ENCODE results near the gene FBXL15. TPM values are rescaled to one million over a fixed set of nuclear protein-coding genes. Genes with fewer than 3 reads are reported as not detected.

Gene FBXL15
- total and polyA plus RNA-seq, 2 donors (not counting 1 experiment from before 2014, with no cell fraction given), result 2.8 to 7.3 TPM

GRCh38 chr10:102455893-102456471 is 35.3 kb downstream of the FBXL15 start:
- no peaks in the 10 kb centered on the region for H3K9me3 ChIP-seq (ENCODE audit: control insufficient read depth, insufficient read depth, low read depth, low read length)
- H3K79me2 ChIP-seq (ENCODE audit: control insufficient read depth, insufficient read depth, low read length), result no peaks in the 10 kb centered on the region
- H2AFZ ChIP-seq (ENCODE audit: low read length), result peak overlapping the region; percentile 19
- no peak overlapping the region for H3K4me2 ChIP-seq (ENCODE audit: extremely low read depth, insufficient read depth, low read length)
- H3K9ac ChIP-seq (ENCODE audit: insufficient read depth, low read length), result no peak overlapping the region
- no peaks in the 10 kb centered on the region for H3K36me3 ChIP-seq (ENCODE audit: control insufficient read depth, insufficient read depth, low read length)
- H3K27ac ChIP-seq (ENCODE audit: insufficient read depth, low read length), result peak overlapping the region; percentile 48
- peak; percentile 83 to 93 for DNase-seq (ENCODE audit: low read depth in 2 of 2)
- H3K4me3 ChIP-seq (replicated peaks in 1 of 4; ENCODE audit: control extremely low read depth in 1 of 4, insufficient read depth in 1 of 4, low read depth in 3 of 4, low read length in 4 of 4), result no peak overlapping the region
- TF ChIP-seq, protein P1, sequence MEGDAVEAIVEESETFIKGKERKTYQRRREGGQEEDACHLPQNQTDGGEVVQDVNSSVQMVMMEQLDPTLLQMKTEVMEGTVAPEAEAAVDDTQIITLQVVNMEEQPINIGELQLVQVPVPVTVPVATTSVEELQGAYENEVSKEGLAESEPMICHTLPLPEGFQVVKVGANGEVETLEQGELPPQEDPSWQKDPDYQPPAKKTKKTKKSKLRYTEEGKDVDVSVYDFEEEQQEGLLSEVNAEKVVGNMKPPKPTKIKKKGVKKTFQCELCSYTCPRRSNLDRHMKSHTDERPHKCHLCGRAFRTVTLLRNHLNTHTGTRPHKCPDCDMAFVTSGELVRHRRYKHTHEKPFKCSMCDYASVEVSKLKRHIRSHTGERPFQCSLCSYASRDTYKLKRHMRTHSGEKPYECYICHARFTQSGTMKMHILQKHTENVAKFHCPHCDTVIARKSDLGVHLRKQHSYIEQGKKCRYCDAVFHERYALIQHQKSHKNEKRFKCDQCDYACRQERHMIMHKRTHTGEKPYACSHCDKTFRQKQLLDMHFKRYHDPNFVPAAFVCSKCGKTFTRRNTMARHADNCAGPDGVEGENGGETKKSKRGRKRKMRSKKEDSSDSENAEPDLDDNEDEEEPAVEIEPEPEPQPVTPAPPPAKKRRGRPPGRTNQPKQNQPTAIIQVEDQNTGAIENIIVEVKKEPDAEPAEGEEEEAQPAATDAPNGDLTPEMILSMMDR (conservative IDR thresholded peaks at IDR 0.05 in 1 of 2, IDR thresholded peaks at IDR 0.05 in 1 of 2; ENCODE audit: low read depth in 1 of 2, low read length in 2 of 2), result no peak
- no peak for TF ChIP-seq EZH2 (IDR thresholded peaks at IDR 0.05; ENCODE audit: low read length, missing control alignments)
- H4K20me1 ChIP-seq (ENCODE audit: control insufficient read depth, extremely low read depth, insufficient read depth, low read length), result no peaks in the 10 kb centered on the region
- H3K27me3 ChIP-seq (ENCODE audit: control insufficient read depth, insufficient read depth, low read length), result no peaks in the 10 kb centered on the region
- peaks cover 17% of the 10 kb centered on the region for H3K4me1 ChIP-seq (ENCODE audit: control insufficient read depth, extremely low read depth, insufficient read depth, low read length)

DNA sequence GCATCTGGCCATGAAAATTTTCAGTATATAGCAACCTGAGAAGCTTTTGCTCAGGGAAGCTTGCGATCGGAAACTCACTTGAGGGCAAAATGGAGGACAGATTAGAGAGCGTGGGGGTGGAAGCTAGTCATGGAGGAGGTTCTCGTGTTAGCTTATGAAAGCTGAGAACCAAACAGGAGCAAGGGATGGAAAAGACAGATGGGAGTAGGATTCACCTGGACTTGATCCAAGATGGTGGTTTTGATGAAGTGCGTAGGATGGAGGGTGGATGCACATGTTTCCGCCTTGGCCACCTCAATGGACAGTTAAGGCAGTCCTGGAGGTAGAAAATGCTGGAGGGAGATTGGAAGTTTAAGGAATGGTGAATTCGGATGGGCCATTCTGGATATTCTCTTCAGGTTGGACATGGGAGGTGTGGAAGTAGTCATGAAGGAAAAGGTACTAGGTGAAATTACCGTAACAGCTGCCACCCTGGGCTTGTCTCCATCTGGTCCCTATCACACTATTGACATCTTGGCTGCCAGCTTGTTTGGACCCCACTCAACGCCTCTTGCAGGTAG is 37.0 kb downstream of the FBXL15 start:
- H3K4me3 ChIP-seq (replicated peaks in 1 of 4; ENCODE audit: control extremely low read depth in 1 of 4, insufficient read depth in 1 of 4, low read depth in 3 of 4, low read length in 4 of 4), result no peak overlapping the region
- H3K27me3 ChIP-seq (ENCODE audit: control insufficient read depth, insufficient read depth, low read length), result no peaks in the 10 kb centered on the region
- DNase-seq (ENCODE audit: low read depth in 2 of 2), result no peak
- H3K4me2 ChIP-seq (ENCODE audit: extremely low read depth, insufficient read depth, low read length), result no peak overlapping the region
- H3K9me3 ChIP-seq (ENCODE audit: control insufficient read depth, insufficient read depth, low read depth, low read length), result no peaks in the 10 kb centered on the region
- H2AFZ ChIP-seq (ENCODE audit: low read length), result no peak overlapping the region
- peaks cover 15% of the 10 kb centered on the region for H3K4me1 ChIP-seq (ENCODE audit: control insufficient read depth, extremely low read depth, insufficient read depth, low read length)
- no peaks in the 10 kb centered on the region for H3K36me3 ChIP-seq (ENCODE audit: control insufficient read depth, insufficient read depth, low read length)
- H3K27ac ChIP-seq (ENCODE audit: insufficient read depth, low read length), result no peak overlapping the region
- TF ChIP-seq, protein P1 (conservative IDR thresholded peaks at IDR 0.05 in 1 of 2, IDR thresholded peaks at IDR 0.05 in 1 of 2; ENCODE audit: low read depth in 1 of 2, low read length in 2 of 2), result no peak
- no peak for TF ChIP-seq EZH2 (IDR thresholded peaks at IDR 0.05; ENCODE audit: low read length, missing control alignments)
- no peaks in the 10 kb centered on the region for H3K79me2 ChIP-seq (ENCODE audit: control insufficient read depth, insufficient read depth, low read length)
- H4K20me1 ChIP-seq (ENCODE audit: control insufficient read depth, extremely low read depth, insufficient read depth, low read length), result no peaks in the 10 kb centered on the region
- H3K9ac ChIP-seq (ENCODE audit: insufficient read depth, low read length), result no peak overlapping the region

- DNase-seq (ENCODE audit: low read depth in 2 of 2), result no peak
- Histone ChIP-seq H4K20me1 (ENCODE audit: control insufficient read depth, extremely low read depth, insufficient read depth, low read length) (no peaks in the 10 kb centered on the region), H3K9me3 (ENCODE audit: control insufficient read depth, insufficient read depth, low read depth, low read length) (no peaks in the 10 kb centered on the region), H3K79me2 (ENCODE audit: control insufficient read depth, insufficient read depth, low read length) (no peaks in the 10 kb centered on the region), H2AFZ (ENCODE audit: low read length) (no peak overlapping the region), H3K27ac (ENCODE audit: insufficient read depth, low read length) (no peak overlapping the region), H3K4me3 (replicated peaks in 1 of 4; ENCODE audit: control extremely low read depth in 1 of 4, insufficient read depth in 1 of 4, low read depth in 3 of 4, low read length in 4 of 4) (no peak overlapping the region), H3K4me2 (ENCODE audit: extremely low read depth, insufficient read depth, low read length) (no peak overlapping the region), H3K27me3 (ENCODE audit: control insufficient read depth, insufficient read depth, low read length) (no peaks in the 10 kb centered on the region), H3K9ac (ENCODE audit: insufficient read depth, low read length) (no peak overlapping the region), H3K36me3 (ENCODE audit: control insufficient read depth, insufficient read depth, low read length) (no peaks in the 10 kb centered on the region), H3K4me1 (ENCODE audit: control insufficient read depth, extremely low read depth, insufficient read depth, low read length) (peaks cover 6% of the 10 kb centered on the region)
- TF ChIP-seq, protein P1 (conservative IDR thresholded peaks at IDR 0.05 in 1 of 2, IDR thresholded peaks at IDR 0.05 in 1 of 2; ENCODE audit: low read depth in 1 of 2, low read length in 2 of 2), result no peak
- no peak for TF ChIP-seq EZH2 (IDR thresholded peaks at IDR 0.05; ENCODE audit: low read length, missing control alignments)
Measured at GRCh38 chr10:102458656-102459055, 38.0 kb downstream of the FBXL15 start.
